Stimulated activated CD4-positive, alpha-beta T cell treated with anti-CD3 and anti-CD28 coated beads, TNF-alpha, amount 100 ng/mL, for 4 hours (primary cell): ENCODE results near the gene KCTD14.
"Not testable (repeated sequence)": the region's sequence is repeated elsewhere in the genome, so short reads cannot be mapped to it uniquely, and the experiment has no call there.

Experiments used
- DNase-seq, 3 experiments: peaks; one replicate each; pipeline ENCODE4 v3.0.0-alpha.2; 2020; ENCODE audit warnings: low read depth in 3 of 3

KCTD14 gene, protein sequence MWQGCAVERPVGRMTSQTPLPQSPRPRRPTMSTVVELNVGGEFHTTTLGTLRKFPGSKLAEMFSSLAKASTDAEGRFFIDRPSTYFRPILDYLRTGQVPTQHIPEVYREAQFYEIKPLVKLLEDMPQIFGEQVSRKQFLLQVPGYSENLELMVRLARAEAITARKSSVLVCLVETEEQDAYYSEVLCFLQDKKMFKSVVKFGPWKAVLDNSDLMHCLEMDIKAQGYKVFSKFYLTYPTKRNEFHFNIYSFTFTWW

DNA sequence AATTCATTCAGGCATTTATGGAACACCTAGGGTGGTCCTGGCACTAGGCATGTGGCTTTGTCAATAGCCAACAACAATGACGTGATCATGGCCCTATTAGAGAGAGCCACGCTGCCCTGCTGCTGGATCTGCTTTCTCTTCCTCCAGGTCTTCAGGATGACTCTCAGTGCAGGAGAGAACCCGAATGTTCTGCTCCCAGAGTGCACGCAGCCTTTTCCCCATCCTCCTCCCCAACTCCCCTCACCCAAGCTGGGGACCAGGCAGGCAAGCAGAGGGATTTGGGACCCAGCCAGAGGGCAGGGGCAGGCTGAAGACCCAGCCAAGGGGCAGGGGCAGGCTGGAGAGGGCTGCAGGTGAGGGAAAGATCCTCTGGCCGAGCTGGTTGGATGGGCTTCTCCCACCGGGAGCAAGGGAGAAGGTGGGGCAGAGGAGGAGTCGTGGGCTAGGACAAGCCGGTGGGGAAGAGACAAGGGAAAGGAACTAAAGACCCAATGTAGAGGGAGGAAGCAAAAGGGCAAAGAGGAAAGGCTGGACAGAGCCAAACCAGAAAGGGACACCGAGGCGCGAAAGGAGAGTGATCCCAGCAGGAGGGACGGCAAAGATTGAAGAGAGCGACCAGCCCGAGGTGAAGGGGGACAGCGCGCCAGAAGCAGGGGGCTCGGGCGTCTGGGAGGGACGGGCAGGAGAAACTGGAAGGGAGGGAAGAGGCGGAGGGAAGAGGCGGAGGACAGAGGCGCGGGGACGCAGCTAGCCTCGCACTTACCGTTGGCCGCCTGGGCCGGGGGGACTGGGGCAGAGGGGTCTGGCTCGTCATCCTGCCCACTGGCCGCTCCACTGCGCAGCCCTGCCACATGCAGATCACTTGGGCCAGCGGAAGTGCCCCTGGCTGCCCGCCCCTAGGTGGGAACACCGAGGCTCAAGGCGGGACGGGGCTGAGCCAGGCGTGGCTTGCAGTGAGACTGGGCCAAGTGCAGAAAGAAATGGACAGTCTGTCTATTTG is at the start of gene KCTD14:
KCTD14 (minus strand) TSS at position 880 of the 1,000 bp plus-strand sequence; CDS start at position 853, 27 bp downstream.
- DNase-seq: no peak

DNA sequence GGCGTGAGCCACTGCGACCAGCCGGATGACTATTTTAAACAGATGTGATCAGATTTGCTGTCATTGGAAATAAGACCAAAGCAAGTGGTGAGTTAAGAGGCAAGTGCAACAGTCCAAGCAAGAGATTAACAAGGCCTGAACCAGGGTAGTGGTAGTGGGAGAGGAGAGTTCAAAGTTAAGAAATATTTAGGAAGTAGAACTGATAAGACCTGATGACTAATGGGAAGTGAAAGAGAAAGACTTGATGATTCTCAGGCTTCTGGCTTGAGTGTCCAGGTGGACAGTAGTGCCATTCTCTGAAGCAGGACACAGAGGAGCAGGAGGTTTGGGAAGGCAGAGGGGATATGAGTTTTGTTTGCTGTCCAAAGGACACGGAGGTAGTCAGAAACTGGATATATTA is 49.4 kb upstream of the KCTD14 start:
- no peak for DNase-seq

DNA sequence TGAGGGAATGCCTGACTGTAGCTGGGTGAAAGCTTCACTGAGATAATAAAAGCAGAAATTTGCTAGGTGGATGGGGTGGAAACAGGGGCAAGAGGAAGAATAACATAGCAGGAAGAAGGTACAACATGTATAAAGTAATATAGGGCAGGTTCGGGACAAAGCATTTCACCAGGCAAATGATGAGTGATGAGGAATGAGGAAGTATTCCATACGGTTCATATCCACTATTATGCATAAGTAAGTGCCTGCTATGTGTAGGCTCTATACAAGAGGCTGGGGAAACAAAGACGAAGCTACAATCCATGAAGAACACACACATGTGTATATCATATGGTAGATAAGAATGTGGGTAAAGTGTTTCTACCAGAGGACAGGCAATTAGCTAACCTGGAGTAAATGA is 48.6 kb upstream of the KCTD14 start:
- no peak for DNase-seq

DNA sequence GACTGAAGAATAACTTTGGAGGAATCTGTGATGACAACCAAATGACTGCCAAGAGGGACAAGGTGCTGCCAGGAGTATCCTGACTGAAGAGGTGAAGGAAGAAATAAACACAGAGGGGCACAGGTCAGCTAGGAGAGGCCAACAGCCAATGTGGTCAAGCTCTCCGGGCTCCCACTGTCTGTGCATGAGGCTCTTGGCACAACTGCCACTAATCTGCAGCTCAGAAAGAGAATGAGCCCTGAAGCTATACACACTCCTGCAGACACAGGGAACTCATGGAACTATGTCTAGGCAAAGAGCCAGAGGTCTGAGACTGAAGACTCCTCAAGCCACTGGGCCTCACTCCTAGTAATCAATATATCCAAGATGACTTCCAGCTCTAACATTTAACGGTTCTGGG is 47.5 kb upstream of the KCTD14 start:
- DNase-seq: no peak

DNA sequence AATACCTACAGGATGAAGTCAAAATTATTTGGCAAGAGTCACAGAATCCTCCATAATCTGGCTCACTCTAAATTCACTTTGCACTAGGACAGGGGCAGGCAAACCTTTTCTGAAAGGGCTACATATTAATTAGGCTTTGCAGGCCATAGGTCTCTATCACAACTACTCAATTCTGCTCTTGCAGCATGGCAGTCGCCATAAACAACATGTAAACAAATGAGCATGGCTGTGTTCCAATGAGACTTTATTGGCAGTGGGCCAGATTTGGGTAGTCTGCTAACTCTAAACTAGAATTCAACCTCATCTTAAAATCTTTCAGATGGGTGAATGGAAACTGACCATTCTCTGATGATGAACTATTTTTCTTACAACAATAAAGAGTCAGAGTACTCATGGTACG is 46.4 kb upstream of the KCTD14 start:
- DNase-seq: no peak

DNA sequence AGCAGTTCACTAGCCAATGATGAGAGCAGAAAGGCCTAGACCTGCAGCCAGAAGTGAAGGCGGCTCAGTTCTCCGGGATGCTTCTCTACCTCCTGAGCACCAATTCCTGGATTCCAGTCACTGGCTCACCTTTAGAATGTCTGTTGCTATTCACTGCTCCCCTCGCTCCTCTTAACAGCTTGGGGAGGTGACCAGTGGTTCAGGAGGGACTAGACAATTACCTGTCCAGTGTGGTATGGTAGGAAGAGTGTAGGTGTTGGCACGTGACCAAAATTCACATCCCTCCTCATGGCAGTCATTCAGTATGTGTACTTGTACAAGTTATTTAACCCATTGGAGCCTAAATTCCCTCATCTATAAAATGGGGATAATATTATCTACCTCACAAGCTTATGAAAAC is 44.6 kb upstream of the KCTD14 start:
- no peak for DNase-seq

DNA sequence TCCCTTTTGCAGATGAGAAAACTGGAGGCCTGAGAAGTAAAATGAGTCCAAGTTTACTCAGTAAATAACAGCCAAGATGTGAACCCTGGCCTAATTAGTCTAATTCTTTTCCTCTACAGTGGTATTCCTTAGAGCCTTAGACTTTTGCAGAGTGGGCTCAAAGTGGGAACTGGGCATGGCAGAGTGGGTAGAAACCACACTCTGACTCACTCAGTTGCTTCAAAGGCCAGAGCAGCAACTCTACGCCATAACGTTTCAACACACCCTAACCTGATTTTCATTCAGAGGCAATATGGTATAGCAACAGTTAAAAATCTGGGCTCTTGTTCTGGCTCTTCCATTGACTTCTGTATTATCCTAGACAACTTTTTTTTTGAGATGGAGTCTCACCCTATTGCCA is 43.4 kb upstream of the KCTD14 start:
- DNase-seq: no peak

DNA sequence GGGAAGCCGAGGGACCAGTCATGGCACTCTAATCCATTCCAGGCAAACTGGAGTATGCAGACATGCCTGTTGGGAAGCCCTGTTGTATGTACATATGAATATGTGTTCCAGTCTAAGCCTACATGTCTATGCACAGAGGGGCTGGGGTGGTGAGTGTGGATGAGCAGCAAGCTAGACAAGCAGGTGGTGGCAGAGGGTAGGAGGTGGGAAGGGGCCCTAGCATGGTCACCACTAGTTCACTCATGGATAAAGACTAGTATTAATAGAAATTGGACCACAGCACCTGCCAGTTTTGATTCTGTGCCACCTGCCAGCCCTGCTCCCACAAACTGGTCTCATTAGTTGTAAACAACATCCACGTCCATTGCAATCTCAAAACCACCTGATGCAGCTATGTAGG is 42.1 kb upstream of the KCTD14 start:
- DNase-seq: no peak

DNA sequence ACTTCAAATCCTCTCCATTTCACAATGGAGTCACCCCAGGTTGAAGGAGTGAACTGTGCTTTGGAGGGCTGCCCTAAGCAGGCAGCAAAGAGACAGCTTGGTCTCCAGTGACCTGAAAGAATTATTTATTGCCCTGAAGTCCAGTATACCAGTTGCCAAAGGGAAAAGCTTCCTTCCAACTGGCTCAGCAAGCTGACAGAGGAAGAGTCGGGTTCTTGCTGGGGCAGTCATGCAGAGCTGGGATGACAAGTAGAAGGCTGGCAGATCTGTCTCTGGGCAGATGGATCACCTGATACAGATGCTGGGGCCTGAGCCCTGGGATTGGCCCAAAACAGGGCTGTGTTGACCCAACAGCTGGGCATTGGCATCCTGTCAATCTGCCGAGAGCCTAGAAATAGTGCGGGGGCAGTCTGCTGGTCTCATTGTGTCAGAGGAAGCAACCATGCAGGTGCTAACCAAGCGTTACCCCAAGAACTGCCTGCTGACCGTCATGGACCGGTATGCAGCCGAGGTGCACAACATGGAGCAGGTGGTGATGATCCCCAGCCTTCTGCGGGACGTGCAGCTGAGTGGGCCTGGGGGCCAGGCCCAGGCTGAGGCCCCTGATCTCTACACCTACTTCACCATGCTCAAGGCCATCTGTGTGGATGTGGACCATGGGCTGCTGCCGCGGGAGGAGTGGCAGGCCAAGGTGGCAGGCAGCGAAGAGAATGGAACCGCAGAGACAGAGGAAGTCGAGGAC is 40.5 kb upstream of the KCTD14 start, which contains the start of gene THRSP:
THRSP (plus strand) TSS at position 422 of the 742 bp plus-strand sequence; CDS start at position 443, 21 bp downstream.
- DNase-seq: no peak

DNA sequence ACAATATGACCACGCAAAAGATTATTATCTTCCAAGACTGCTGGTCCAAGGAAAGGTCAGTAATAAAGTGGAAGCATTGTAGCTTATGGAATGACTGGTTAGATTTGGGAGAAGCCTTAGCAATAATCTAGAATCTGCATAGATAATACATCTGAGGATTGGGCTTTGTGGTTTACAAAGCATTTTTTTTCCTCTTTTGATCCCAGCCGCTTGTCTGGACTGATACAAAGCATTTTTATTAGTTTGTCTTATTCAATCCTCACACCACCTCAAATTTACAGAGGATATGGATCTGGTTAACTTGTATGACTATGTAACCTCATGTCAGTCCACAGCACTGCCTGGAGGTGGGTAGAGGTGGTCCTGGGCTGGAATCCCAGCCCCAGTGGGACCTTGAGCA is 39.6 kb upstream of the KCTD14 start:
- no peak for DNase-seq

DNA sequence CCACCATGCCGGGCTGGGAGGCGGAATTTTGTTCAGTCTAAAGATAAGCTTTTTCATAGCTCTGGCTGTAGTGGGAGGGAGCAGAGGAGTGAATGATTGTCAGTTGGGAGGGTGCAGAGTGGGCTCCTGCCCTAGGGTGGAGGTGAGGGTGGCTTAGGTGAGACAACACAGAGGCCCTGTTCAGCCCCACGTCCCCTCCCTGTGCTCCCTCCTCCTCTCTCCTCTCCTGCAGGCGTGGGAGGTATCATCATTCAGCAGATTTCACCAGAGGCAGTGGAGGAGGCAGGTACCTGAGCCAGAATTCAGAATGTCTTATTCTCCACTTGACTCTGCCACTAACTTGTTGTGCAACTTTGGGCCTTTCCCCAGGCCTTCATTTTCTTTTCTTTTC is 38.8 kb upstream of the KCTD14 start:
- DNase-seq: no peak

DNA sequence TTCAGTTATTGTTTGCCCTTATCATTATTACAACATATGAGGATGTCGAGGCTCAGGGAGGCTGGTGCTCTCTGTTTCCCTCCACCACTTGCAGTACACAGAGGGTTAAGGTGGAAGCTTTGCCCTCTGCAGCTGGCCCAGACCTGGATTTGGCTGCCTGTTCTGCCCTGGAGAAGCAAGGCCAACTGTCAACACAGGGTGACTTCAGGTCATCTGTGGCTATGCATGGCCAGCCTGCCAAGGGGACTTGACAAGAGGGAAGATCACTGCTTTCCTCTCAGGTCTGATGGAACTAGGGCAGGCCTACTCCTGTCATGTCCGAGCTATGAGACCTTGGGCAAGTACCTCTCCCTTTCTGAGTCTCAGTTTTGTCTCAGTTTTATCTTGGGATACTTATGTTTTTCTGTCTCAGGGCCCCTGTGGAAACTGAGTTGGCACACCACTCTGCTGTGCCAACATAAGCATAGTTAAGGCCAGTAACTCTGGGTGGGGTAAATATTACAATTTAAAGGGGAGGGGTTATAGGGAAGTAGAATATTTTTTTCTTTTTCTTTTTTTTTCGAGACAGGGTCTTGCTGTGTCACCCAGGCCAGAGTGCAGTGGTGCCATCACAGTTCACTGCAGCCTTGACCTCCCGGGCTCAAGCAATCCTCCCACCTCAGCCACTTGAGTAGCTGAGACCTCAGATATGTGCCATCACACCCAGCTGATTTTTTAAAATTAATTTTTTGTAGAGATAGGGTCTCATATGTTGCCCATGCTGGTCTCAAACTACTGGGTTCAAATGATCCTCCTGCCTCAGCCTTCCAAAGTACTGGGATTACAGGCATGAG is 38.2 kb upstream of the KCTD14 start:
- no peak for DNase-seq

DNA sequence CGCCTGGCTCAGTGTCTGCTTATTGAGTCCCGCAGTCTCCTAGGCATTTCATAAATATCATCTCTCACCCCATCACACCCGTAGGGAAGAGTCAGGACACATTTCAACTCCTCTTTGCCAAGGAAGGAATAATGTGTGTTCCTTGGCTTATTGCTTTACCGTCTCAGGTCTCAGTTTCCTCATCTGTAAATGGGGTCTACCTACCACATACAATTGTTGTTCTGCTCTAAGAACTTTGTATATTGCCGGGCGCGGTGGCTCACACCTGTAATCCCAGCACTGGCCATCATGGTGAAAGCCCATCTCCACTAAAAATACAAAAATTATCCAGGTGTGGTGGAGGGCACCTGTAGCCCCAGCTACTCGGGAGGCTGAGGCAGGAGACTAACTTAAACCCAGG is 37.5 kb upstream of the KCTD14 start:
- no peak for DNase-seq

DNA sequence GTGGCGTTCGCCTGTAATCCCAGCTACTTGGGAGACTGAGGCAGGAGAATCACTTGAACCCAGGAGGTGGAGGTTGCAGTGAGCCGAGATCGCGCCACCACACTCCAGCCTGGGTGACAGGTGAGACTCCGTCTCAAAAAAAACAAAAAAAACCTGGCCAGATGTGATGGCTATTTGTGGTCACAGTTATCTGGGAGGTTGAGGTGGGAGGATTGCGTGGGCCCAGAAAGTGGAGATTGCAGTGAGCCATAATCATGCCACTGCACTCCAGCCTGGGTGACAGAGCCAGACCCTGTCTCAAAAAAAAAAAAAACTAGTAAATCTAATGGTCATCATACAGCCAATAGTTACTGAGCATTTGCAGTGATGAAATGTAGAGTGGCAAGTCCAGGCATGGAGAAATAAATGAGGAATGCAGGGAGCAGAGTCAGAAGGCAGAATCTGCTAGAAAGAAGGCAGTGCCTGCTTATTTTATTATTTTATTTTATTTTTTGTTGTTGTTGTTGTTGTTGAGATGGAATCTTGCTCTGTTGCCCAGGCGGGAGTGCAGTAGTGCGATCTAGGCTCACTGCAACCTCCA is 36.8 kb upstream of the KCTD14 start:
- DNase-seq: not testable (repeated sequence)

DNA sequence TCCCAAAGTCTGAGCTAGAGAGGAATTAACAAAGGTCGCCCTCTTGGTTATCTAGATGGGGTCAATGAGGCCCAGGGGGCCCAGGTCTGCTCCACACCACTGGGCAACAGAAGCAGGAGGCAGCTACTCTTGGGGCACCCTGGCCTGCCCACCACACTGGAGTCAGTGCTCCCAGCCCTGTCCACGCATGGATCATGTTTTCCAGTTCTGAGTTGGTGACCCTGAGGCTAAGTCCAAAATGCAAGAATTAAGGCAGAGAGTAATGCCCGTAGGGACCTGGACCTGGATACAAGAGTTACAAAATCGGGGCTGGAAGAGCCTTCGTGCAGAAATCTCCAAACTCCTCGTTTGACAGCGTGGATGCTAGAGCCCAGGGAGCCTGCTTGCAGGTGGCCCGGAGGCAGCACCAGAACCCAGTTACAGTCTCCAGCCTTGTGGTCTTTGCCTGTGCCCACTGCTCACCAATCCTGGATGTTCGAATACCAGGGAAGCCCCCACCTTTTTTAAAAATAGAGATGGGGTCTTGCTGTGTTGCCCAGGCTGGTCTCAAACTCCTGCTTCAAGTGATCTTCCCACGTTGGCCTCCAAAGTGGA is 34.5 kb upstream of the KCTD14 start:
- DNase-seq: no peak

DNA sequence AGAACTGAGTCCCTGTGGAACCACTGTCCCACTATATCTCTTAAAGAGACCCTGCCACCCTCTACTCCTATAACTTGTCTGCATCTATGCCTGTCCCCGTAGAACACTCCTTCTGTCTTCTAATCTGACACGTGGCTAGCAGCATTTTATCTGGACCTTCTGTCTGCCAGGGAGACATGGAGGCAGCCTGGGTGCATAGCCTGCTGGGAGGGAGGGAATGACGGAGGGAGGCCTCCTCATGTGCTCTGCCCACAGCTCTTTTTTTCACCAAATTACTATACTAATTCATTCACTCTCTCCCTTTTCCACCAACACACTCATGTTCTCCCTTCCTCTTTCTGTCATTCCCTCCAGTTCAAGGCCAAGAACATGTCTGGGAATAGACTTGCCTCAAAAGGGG is 33.0 kb upstream of the KCTD14 start:
- DNase-seq: no peak

DNA sequence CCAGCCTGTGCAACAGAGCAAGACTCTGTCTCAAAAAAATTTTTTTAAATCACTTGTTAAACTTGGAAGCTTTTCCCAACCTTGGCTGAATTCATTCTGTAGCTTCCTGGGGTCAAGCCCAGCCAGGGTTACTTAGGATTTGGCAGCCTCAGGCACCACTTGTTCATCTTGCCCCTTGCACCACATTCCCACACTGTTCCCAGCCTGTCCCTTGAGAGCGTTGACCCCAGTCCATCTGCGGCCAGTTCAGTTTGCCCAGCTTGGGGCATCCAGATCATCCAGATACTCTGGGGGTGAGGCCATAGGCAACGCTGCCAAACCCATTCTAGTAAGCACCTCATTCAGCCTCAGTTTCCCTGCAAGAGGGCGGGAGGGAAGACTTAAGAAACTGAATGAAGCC is 31.9 kb upstream of the KCTD14 start:
- DNase-seq: no peak

DNA sequence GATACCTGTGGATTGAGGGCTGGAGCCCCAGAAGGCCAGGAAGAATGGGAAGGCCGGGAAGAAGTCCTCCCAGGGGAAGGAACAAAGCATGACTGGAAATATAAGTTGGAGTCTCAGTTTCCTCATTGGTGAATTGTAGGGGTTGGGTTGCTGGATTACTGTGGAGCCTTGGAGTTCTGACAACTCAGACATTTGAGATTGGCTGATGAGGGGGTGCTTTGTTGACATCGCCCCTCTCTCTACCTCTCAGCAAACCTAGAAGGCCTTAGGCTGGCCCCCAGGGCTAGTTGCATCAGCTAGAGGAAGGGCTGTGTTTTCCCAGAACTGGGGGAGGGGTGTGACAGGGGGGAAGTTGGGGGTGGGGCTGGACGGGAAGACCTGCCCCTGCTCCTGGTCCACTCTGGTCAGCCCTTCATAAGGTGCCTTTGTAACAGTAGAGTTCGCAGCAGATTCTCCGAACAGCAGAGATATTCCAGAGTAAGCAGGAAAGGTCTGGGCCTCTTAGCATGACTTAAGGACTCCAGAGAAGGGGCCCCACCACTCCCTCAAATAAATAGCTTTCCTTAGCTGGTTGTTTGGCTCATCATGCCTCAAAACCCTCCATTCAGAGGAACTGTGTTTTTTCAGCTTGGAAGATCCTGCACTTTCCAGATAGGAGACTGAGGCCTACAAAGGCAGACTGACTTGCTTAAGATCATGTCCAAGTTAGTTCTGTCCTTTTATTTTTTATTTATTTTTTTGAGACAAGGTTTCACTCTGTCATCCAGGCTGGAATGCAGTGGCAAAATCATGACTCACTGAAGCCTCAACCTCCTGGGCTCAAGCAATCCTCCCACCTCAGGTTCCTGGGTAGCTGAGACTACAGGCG is 28.1 kb upstream of the KCTD14 start:
- no peak for DNase-seq

DNA sequence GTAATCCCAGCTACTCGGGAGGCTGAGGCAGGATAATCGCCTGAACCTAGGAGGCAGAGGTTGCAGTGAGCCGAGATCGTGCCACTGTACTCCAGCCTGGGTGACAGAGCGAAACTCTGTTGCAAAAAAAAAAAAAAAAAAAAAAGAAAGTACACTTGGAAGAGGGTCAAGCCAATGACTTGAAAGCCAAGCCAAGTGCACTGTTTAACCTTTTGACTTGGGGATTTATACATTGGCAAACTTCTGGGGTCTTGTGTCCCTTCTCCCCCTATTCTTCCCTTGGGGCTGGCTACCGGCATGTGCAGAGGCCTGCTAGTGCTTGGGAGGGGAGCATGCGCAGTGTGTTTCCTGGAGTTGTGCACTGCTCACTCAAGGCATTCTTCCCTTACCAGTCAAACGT is 26.3 kb upstream of the KCTD14 start:
- no peak for DNase-seq

DNA sequence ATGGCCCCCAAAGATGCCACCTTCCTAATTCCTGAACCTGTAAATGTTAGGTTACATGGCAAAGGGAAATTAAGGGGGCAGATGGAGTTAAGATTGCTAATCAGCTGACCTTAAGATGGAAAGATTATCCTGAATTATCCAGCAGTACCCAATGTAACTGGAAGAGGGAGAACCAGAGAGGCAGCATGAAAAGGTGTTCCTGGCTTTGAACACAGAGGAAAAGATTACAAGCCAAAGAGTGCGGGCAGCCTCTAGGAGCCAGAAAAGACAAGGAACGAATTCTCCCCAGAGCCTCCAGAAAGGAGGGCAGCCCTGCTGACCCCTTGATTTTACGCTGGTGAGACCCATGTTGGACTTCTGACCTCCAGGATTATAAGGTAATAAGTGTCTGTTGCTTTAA is 25.5 kb upstream of the KCTD14 start:
- no peak for DNase-seq
